Caco-2 (cell line): ENCODE data around the gene CLNK. TPM values are rescaled to one million over a fixed set of nuclear protein-coding genes. Genes with fewer than 3 reads are reported as not detected.

Experiments used
- BruUV-seq: library from RNA; stranded (reverse); fragments of 400-500 nt; replicated peaks from 2 replicates; lab custom pipeline; 2021; lab: Mats Ljungman, UMichigan
- CTCF ChIA-PET: fragments of 300-600 bp; sonication (Branson Sonifier 250); formaldehyde crosslinking; loops from one replicate; lab custom pipeline; 2022; ENCODE audit warnings: antibody characterized with exemption; lab: Charles Lee
- POLR2A ChIA-PET: fragments of 300-600 bp; sonication (Branson Sonifier 250); formaldehyde crosslinking; loops from one replicate; lab custom pipeline; 2022; ENCODE audit warnings: antibody characterized with exemption; lab: Charles Lee
- DNase-seq, 2 experiments: peaks; one replicate each; pipeline versions ENCODE4 v3.0.0 to v3.0.0-alpha.2; 2020 to 2022
- H3K27me3 ChIP-seq: replicated peaks from 2 replicates; pipeline ENCODE4 v1.6.0; 2011; ENCODE audit warnings: low read length; ENCODE audit not compliant: control insufficient read depth, insufficient read depth
- H3K36me3 ChIP-seq: 2 replicates; pipeline ENCODE4 v1.5.1; 2011; ENCODE audit warnings: low read length; ENCODE audit not compliant: control insufficient read depth, insufficient read depth
- H3K4me1 ChIP-seq: fragments of 250-450 bp; sonication (Bioruptor Pico); 2 replicates; pipeline ENCODE4 v1.5.1; 2020; ENCODE audit warnings: mild to moderate bottlenecking
- H3K4me3 ChIP-seq: 2 replicates; pipeline ENCODE4 v1.5.1; 2011; ENCODE audit warnings: low read depth, mild to moderate bottlenecking, control low read depth, low read length
- H3K9me3 ChIP-seq: fragments of 250-450 bp; sonication (Bioruptor Pico); 2 replicates; pipeline ENCODE4 v1.5.1; 2020; ENCODE audit warnings: mild to moderate bottlenecking, moderate library complexity
- H3K27ac Mint-ChIP-seq: one replicate; pipeline ENCODE4 v1.8.0; 2022; ENCODE audit warnings: mixed read lengths; ENCODE audit not compliant: unreplicated experiment
- H3K27me3 Mint-ChIP-seq: one replicate; pipeline ENCODE4 v1.8.0; 2022; ENCODE audit warnings: mixed read lengths; ENCODE audit not compliant: insufficient read depth, unreplicated experiment
- H3K36me3 Mint-ChIP-seq: one replicate; pipeline ENCODE4 v1.8.0; 2022; ENCODE audit warnings: mild to moderate bottlenecking, mixed read lengths; ENCODE audit not compliant: insufficient read depth, unreplicated experiment
- H3K4me1 Mint-ChIP-seq: one replicate; pipeline ENCODE4 v1.8.0; 2022; ENCODE audit warnings: low read depth, mixed read lengths; ENCODE audit not compliant: unreplicated experiment
- H3K4me3 Mint-ChIP-seq: one replicate; pipeline ENCODE4 v1.8.0; 2022; ENCODE audit warnings: mild to moderate bottlenecking, moderate library complexity, mixed read lengths; ENCODE audit not compliant: unreplicated experiment
- H3K9me3 Mint-ChIP-seq: one replicate; pipeline ENCODE4 v1.8.0; 2022; ENCODE audit warnings: mixed read lengths; ENCODE audit not compliant: unreplicated experiment
- intact Hi-C: fragments of 100-400 bp; cut with micrococcal nuclease; formaldehyde crosslinking; loops from one replicate; pipeline ENCODE4 v1.10.0; 2022; ENCODE audit not compliant: unreplicated experiment
- total RNA-seq: library from RNA; stranded (reverse); gene quantifications from 2 replicates; pipeline ENCODE4 v1.2.3, GENCODE V29; 2022
- TF ChIP-seq, protein P1 (sequence below), 2 experiments: fragments of 200-600 bp in 1 of 2; IDR thresholded peaks; 1 replicate in 1 of 2; 2 replicates in 1 of 2; pipeline versions ENCODE4 v1.5.1 to v1.8.0; 2011 to 2022; ENCODE audit warnings: antibody characterized with exemption in 1 of 2, control low read depth in 1 of 2, inconsistent platforms in 1 of 2, low read depth in 1 of 2, low read length in 1 of 2, mild to moderate bottlenecking in 1 of 2, moderate library complexity in 1 of 2; ENCODE audit not compliant: insufficient read depth in 1 of 2, severe bottlenecking in 1 of 2, unreplicated experiment in 1 of 2

Gene CLNK
- total RNA-seq, 1 experiment from 2014 or later = not detected

GRCh38 chr4:10701702-10702460 lies 17.3 kb upstream of the CLNK start:
- H3K4me3 Mint-ChIP-seq = no peak overlapping the region
- peaks cover 12% of the 10 kb centered on the region for H3K9me3 Mint-ChIP-seq
- Histone ChIP-seq H3K4me1 (0 out of 2 replicates have a peak, but pooled peaks cover 6% of the 10 kb centered on the region), H3K9me3 (no peaks in the 10 kb centered on the region), H3K36me3 (no peaks in the 10 kb centered on the region), H3K27me3 (no peaks in the 10 kb centered on the region), H3K4me3 (no peak overlapping the region)
- TF ChIP-seq, protein P1, sequence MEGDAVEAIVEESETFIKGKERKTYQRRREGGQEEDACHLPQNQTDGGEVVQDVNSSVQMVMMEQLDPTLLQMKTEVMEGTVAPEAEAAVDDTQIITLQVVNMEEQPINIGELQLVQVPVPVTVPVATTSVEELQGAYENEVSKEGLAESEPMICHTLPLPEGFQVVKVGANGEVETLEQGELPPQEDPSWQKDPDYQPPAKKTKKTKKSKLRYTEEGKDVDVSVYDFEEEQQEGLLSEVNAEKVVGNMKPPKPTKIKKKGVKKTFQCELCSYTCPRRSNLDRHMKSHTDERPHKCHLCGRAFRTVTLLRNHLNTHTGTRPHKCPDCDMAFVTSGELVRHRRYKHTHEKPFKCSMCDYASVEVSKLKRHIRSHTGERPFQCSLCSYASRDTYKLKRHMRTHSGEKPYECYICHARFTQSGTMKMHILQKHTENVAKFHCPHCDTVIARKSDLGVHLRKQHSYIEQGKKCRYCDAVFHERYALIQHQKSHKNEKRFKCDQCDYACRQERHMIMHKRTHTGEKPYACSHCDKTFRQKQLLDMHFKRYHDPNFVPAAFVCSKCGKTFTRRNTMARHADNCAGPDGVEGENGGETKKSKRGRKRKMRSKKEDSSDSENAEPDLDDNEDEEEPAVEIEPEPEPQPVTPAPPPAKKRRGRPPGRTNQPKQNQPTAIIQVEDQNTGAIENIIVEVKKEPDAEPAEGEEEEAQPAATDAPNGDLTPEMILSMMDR (IDR thresholded peaks at IDR 0.05; ENCODE audit: insufficient read depth in 1 of 2, low read depth in 1 of 2, low read length in 1 of 2, severe bottlenecking in 1 of 2, unreplicated experiment in 1 of 2) = no peak
- POLR2A ChIA-PET = no interaction called here
- no peak for DNase-seq
- H3K4me1 Mint-ChIP-seq = no peaks in the 10 kb centered on the region
- no peaks in the 10 kb centered on the region for H3K36me3 Mint-ChIP-seq
- intact Hi-C loops = no loop called here
- BruUV-seq = no TSS peak
- CTCF ChIA-PET = no interaction called here
- H3K27ac Mint-ChIP-seq = no peak overlapping the region
- H3K27me3 Mint-ChIP-seq = no peaks in the 10 kb centered on the region

GRCh38 chr4:10701161-10701560 lies 16.6 kb upstream of the CLNK start:
- H3K4me1 ChIP-seq = 0 out of 2 replicates have a peak, but pooled peaks cover 6% of the 10 kb centered on the region
- no peaks in the 10 kb centered on the region for H3K27me3 ChIP-seq
- no peak overlapping the region for H3K4me3 Mint-ChIP-seq
- H3K4me3 ChIP-seq = no peak overlapping the region
- TF ChIP-seq, protein P1 (IDR thresholded peaks at IDR 0.05; ENCODE audit: insufficient read depth in 1 of 2, low read depth in 1 of 2, low read length in 1 of 2, severe bottlenecking in 1 of 2, unreplicated experiment in 1 of 2) = no peak
- CTCF ChIA-PET = no interaction called here
- POLR2A ChIA-PET = no interaction called here
- H3K27me3 Mint-ChIP-seq = no peaks in the 10 kb centered on the region
- no TSS peak for BruUV-seq
- no peaks in the 10 kb centered on the region for H3K36me3 ChIP-seq
- peaks cover 12% of the 10 kb centered on the region for H3K9me3 Mint-ChIP-seq
- DNase-seq = no peak
- H3K27ac Mint-ChIP-seq = no peak overlapping the region
- H3K9me3 ChIP-seq = no peaks in the 10 kb centered on the region
- no peaks in the 10 kb centered on the region for H3K36me3 Mint-ChIP-seq
- intact Hi-C loops = no loop called here
- no peaks in the 10 kb centered on the region for H3K4me1 Mint-ChIP-seq

- Mint-ChIP-seq H3K27me3 (no peaks in the 10 kb centered on the region), H3K36me3 (no peaks in the 10 kb centered on the region), H3K4me3 (no peak overlapping the region), H3K4me1 (peaks cover 7% of the 10 kb centered on the region), H3K9me3 (peaks cover 12% of the 10 kb centered on the region), H3K27ac (no peak overlapping the region)
- BruUV-seq = no TSS peak
- intact Hi-C loops = no loop called here
- no peak for DNase-seq
- Histone ChIP-seq H3K4me3 (no peak overlapping the region), H3K9me3 (no peaks in the 10 kb centered on the region), H3K4me1 (peaks cover 22% of the 10 kb centered on the region), H3K36me3 (no peaks in the 10 kb centered on the region), H3K27me3 (no peaks in the 10 kb centered on the region)
- TF ChIP-seq, protein P1 (IDR thresholded peaks at IDR 0.05; ENCODE audit: insufficient read depth in 1 of 2, low read depth in 1 of 2, low read length in 1 of 2, severe bottlenecking in 1 of 2, unreplicated experiment in 1 of 2) = no peak
- ChIA-PET CTCF (no interaction called here), POLR2A (no interaction called here)
These were observed 13.6 kb upstream of the CLNK start for GRCh38 chr4:10698172-10698571.
